PC-3 (cell line): ENCODE data around the gene TUBB1.

Experiments used
- EZH2 ChIP-seq: fragments of 300-600 bp; sonication (generic); IDR thresholded peaks from one replicate; pipeline ENCODE4 v1.6.1; 2017; ENCODE audit warnings: antibody characterized with exemption, mild to moderate bottlenecking, low read length; ENCODE audit not compliant: unreplicated experiment
- EZH2phosphoT487 ChIP-seq: fragments of 300-600 bp; sonication (generic); IDR thresholded peaks from 2 replicates; pipeline ENCODE4 v1.6.1; 2018; ENCODE audit warnings: mild to moderate bottlenecking, antibody characterized with exemption, low read length, borderline replicate concordance
- TF ChIP-seq, protein P1 (sequence below): fragments of 300-600 bp; sonication (generic); conservative IDR thresholded peaks from 2 replicates; pipeline ENCODE4 v1.5.1; 2017; ENCODE audit warnings: antibody characterized with exemption, low read depth, mild to moderate bottlenecking, low read length

DNA sequence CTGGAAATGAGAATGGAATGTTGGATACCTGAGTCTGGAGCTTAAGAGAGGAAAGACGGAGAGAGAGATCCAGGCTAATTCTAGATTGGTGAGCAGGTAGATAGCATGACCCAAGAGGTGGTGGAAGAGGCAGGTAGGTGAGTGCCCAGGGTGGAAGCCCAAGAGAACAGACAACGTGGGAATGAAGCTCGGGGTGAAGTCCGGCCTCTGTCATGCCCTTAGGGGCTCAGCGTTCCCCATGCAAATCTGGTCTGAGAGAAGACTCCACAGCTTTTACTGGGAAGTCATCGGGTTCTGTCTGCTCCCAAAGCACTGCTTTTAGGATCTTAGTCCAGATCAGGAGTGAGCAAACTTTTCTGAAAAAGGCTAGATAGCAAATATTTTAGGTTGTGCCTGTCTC, 34.5 kb upstream of the TUBB1 start:
- TF ChIP-seq EZH2 (no peak), EZH2phosphoT487 (no peak)
- TF ChIP-seq, protein P1, sequence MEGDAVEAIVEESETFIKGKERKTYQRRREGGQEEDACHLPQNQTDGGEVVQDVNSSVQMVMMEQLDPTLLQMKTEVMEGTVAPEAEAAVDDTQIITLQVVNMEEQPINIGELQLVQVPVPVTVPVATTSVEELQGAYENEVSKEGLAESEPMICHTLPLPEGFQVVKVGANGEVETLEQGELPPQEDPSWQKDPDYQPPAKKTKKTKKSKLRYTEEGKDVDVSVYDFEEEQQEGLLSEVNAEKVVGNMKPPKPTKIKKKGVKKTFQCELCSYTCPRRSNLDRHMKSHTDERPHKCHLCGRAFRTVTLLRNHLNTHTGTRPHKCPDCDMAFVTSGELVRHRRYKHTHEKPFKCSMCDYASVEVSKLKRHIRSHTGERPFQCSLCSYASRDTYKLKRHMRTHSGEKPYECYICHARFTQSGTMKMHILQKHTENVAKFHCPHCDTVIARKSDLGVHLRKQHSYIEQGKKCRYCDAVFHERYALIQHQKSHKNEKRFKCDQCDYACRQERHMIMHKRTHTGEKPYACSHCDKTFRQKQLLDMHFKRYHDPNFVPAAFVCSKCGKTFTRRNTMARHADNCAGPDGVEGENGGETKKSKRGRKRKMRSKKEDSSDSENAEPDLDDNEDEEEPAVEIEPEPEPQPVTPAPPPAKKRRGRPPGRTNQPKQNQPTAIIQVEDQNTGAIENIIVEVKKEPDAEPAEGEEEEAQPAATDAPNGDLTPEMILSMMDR, result no peak
